M059J (cell line): ENCODE measurements around the gene ZKSCAN7. TPM values are rescaled to one million over a fixed set of nuclear protein-coding genes. Genes with fewer than 3 reads are reported as not detected.
"Not testable (repeated sequence)": the region's sequence is repeated elsewhere in the genome, so short reads cannot be mapped to it uniquely, and the experiment has no call there.

Experiments used
- DNase-seq: peaks from one replicate; pipeline ENCODE4 v3.0.0-alpha.2; 2012; ENCODE audit warnings: low read depth
- total RNA-seq: library from RNA; depleted of rRNA; stranded (reverse); fragments of >200 nt; shearing (Covaris generic); gene quantifications from 2 replicates; pipeline ENCODE4 v1.2.3, GENCODE V29; 2014; rRNA removed

Gene ZKSCAN7
- total RNA-seq, 1 experiment from 2014 or later = 1.2 TPM

DNA sequence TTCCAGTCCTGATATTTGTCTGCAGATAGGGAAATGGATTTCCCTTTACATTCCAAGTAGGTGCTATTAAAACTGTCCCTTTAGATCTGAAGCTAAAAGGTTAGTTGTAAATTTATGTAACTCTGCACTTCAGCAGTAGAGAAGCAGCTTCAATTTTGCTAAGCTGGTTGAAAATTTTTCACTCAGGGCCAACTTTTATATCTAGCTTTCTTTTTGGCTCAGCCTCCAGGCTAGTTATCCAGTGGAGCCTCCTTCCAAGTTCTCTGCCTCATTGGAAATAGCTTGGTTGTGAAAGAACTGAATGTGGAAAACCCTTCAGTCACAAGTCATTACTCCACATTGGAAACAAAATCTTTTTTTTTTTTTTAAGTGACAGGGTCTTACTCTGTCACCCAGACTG is 21.6 kb downstream of the ZKSCAN7 start:
- no peak for DNase-seq

- not testable (repeated sequence) for DNase-seq
Observed at GRCh38 chr3:44577354-44577952, 22.5 kb downstream of the ZKSCAN7 start.

- DNase-seq = not testable (repeated sequence)
Observed at GRCh38 chr3:44578316-44578715, 23.3 kb downstream of the ZKSCAN7 start.

GRCh38 chr3:44578924-44579515 is 24.0 kb downstream of the ZKSCAN7 start:
- not testable (repeated sequence) for DNase-seq

DNA sequence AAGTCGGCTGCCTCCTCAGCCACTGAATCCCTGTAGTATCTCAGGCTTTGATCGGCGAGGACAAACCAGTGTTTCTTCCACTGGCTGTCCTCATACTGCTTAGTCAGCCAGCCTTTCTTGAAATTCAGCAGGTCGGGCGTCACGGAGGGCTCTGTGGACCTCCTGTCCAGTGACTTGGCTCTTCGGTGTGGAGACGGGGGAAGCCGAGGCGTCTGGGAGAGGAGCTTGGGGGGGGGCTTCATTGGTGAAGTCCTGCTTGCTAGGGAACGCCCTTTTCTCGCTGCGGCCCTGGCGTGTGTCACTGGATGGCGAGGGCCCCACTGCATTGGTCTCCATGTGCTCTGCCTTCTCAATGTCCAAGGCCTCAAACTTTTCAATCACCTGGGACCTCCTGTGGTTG is 24.8 kb downstream of the ZKSCAN7 start:
- not testable (repeated sequence) for DNase-seq

- DNase-seq = not testable (repeated sequence)
Observed at GRCh38 chr3:44580971-44581370, 26.0 kb downstream of the ZKSCAN7 start.

GRCh38 chr3:44584646-44585501 is 29.9 kb downstream of the ZKSCAN7 start, which contains the start of gene ZNF660:
TSS of gene ZNF660 (plus strand) at chr3:44584964. CDS start at chr3:44594194, 9,230 bp downstream.
- DNase-seq = peak; percentile 60

DNA sequence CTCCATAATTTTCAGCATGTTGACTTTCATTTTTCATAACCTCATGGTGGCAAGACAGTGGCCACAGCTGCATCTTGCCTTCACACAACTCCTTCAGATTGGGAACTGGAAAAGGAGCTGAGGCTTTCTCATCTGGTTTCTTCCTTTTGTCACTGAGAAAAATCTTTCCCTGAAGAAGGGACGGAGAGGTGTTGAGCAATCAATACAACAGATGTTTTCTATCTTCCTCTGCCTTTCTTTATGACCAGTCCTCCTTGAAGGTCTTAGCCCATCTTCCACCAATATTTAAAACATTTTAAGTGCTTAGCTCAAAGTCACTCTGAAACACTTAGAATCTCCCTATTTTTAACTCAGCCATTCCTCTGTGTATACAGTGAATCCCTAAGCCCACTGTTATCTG is 41.6 kb downstream of the ZKSCAN7 start:
- no peak for DNase-seq

GRCh38 chr3:44601749-44602148 is 46.8 kb downstream of the ZKSCAN7 start:
- DNase-seq = no peak

DNA sequence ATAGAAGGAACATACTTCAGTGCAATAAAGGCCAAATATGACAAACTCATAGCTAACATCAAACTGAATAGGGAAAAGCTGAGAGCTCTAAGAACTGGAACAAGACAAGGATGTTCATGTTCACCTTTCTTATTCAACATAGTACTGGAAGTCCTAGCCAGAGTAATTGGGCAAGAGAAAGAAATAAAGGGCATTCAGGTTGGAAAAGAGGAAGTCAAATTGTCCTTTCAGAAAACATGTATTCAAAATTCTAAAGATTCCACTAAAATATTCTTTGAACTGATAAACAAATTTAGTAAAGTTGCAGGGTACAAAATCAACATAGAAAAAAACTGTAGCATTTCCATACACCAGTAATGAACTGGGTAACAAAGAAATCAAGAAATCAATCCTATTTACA is 57.7 kb downstream of the ZKSCAN7 start:
- DNase-seq = no peak

Other genes with a start within 250 kb of the ZKSCAN7 start
- gene TCAIM, start 216.4 kb upstream of the ZKSCAN7 start, total RNA-seq = 19.5 and 30.4 TPM in 2 replicates
- gene ZNF445, start 77.5 kb upstream of the ZKSCAN7 start, total RNA-seq = 2.9 and 5.7 TPM in 2 replicates
- gene ZNF660, start 29.8 kb downstream of the ZKSCAN7 start, total RNA-seq = 0.64 and 1.7 TPM in 2 replicates
- gene ZNF197, start 69.8 kb downstream of the ZKSCAN7 start, total RNA-seq = 6.8 and 8.4 TPM in 2 replicates
- gene ZNF35, start 93.5 kb downstream of the ZKSCAN7 start, total RNA-seq = 9.3 and 15.5 TPM in 2 replicates
- gene ZNF502, start 157.5 kb downstream of the ZKSCAN7 start, total RNA-seq = 0.15 and 0.62 TPM in 2 replicates
- 0.37 and 3.1 TPM in 2 replicates for gene ZNF501, start 174.4 kb downstream of the ZKSCAN7 start, total RNA-seq
- 12.1 and 17.5 TPM in 2 replicates for gene KIAA1143, start 206.4 kb downstream of the ZKSCAN7 start, total RNA-seq
- gene KIF15, start 206.6 kb downstream of the ZKSCAN7 start, total RNA-seq = 10.3 and 13.7 TPM in 2 replicates